Sigmoid colon (tissue), 7 donors: ENCODE data around the gene TTN. TPM values are rescaled to one million over a fixed set of nuclear protein-coding genes. Genes with fewer than 3 reads are reported as not detected.

Source experiments
- DNase-seq: peaks from one replicate; pipeline ENCODE4 v3.0.0-alpha.2; 2019
- H3K27ac ChIP-seq, 4 donors: fragments of 200-600 bp; sonication (generic); one replicate each; pipeline ENCODE4 v1.5.1; 2016 to 2019; ENCODE audit warnings: mild to moderate bottlenecking in 1 of 4
- H3K27me3 ChIP-seq, 3 donors: fragments of 200-600 bp; sonication (generic); one replicate each; pipeline ENCODE4 v1.5.1; 2019; ENCODE audit warnings: mild to moderate bottlenecking in 1 of 3
- H3K36me3 ChIP-seq, 4 donors: fragments of 200-600 bp; sonication (generic); one replicate each; pipeline ENCODE4 v1.5.1; 2016 to 2019
- H3K4me1 ChIP-seq, 4 donors: fragments of 200-600 bp; sonication (generic); one replicate each; pipeline ENCODE4 v1.5.1; 2017 to 2019
- H3K4me3 ChIP-seq, 4 donors: fragments of 200-600 bp; sonication (generic); one replicate each; pipeline ENCODE4 v1.5.1; 2017 to 2019; ENCODE audit warnings: mild to moderate bottlenecking in 2 of 4, moderate library complexity in 1 of 4
- H3K9me3 ChIP-seq, 4 donors: fragments of 200-600 bp in 3 of 4; sonication (generic) in 3 of 4; one replicate each; pipeline versions ENCODE4 v1.5.1 to v1.6.1; 2013 to 2019
- CTCF ChIP-seq, 4 experiments: fragments of 450-650 bp in 3 of 4; fragments of 200-600 bp in 1 of 4; IDR thresholded peaks; one replicate each; pipeline ENCODE4 v1.5.1; 2016 to 2019; ENCODE audit warnings: antibody characterized with exemption in 4 of 4, mild to moderate bottlenecking in 3 of 4, moderate library complexity in 2 of 4
- EP300 ChIP-seq, 4 donors: sonication (generic); formaldehyde crosslinking; IDR thresholded peaks; one replicate each; pipeline ENCODE4 v1.6.1; 2017; ENCODE audit warnings: antibody characterized with exemption in 4 of 4
- POLR2A ChIP-seq, 2 donors: fragments of 450-650 bp; IDR thresholded peaks; one replicate each; pipeline ENCODE4 v1.6.1; 2016; ENCODE audit warnings: antibody characterized with exemption in 2 of 2, mild to moderate bottlenecking in 2 of 2, moderate library complexity in 2 of 2
- POLR2AphosphoS5 ChIP-seq, 4 donors: sonication (generic); formaldehyde crosslinking; IDR thresholded peaks; one replicate each; pipeline ENCODE4 v1.6.1; 2017; ENCODE audit warnings: antibody characterized with exemption in 4 of 4
- WGBS, 2 donors: extraction: QIAGEN DNeasy Blood & Tissue Kit; methylation state at CpG; one replicate each; pipeline ENCODE4 v1.1.7; 2013; 5-methylcytosine and 5-hydroxymethylcytosine counted together
- intact Hi-C: fragments of 100-400 bp; cut with DNase I; formaldehyde crosslinking; loops from one replicate; pipeline ENCODE4 v1.15.1; 2023
- polyA plus RNA-seq, 3 donors: library from polyadenylated mRNA; stranded (reverse); fragments of 200-250 nt; gene quantifications; one replicate each; pipeline ENCODE4 v1.2.3, GENCODE V29; 2013
- total RNA-seq, 4 donors: library from RNA; depleted of rRNA; stranded (reverse); fragments of >200 nt; gene quantifications; one replicate each; pipeline ENCODE4 v1.1.0, GENCODE V29; 2016
- donor health status: healthy with polysubstance abuse.
- donor health status: Bipolar disorder and iron deficiency.
- donor health status: healthy.

The TTN gene
- total and polyA plus RNA-seq, 7 donors = under 0.01 to 20.2 (median 6.7) TPM

- H3K4me1 ChIP-seq = no peaks in the 10 kb centered on the region
- DNase-seq = no peak
- no peaks in the 10 kb centered on the region for H3K36me3 ChIP-seq
- no peaks in the 10 kb centered on the region for H3K27me3 ChIP-seq
- H3K27ac ChIP-seq = no peak overlapping the region
- TF ChIP-seq POLR2AphosphoS5 (IDR thresholded peaks at IDR 0.05) (no peak), EP300 (IDR thresholded peaks at IDR 0.05) (no peak), CTCF (IDR thresholded peaks at IDR 0.05) (no peak), POLR2A (IDR thresholded peaks at IDR 0.05) (no peak)
- WGBS, 2 donors = 21 to 29% methylated on average over 4 of the region's 4 CpGs
- no peaks in the 10 kb centered on the region for H3K9me3 ChIP-seq
- intact Hi-C loops = no loop called here
- no peak overlapping the region for H3K4me3 ChIP-seq
Observed at GRCh38 chr2:178819992-178820391, 12.8 kb upstream of the TTN start.

GRCh38 chr2:178819147-178819875 is 12.1 kb upstream of the TTN start:
- no peaks in the 10 kb centered on the region for H3K9me3 ChIP-seq
- no peak for DNase-seq
- 86% methylated on average over 1 of the region's 1 CpG for WGBS, 2 donors

GRCh38 chr2:178811901-178812300 is 4.7 kb upstream of the TTN start:
- Histone ChIP-seq H3K27ac (no peak overlapping the region), H3K27me3 (no peaks in the 10 kb centered on the region), H3K9me3 (no peaks in the 10 kb centered on the region), H3K4me1 (no peaks in the 10 kb centered on the region), H3K36me3 (no peaks in the 10 kb centered on the region), H3K4me3 (no peak overlapping the region)
- 82 to 89% methylated on average over 2 of the region's 2 CpGs for WGBS, 2 donors
- TF ChIP-seq POLR2A (IDR thresholded peaks at IDR 0.05) = no peak
- TF ChIP-seq CTCF (IDR thresholded peaks at IDR 0.05) = no peak
- no peak for TF ChIP-seq POLR2AphosphoS5 (IDR thresholded peaks at IDR 0.05)
- TF ChIP-seq EP300 (IDR thresholded peaks at IDR 0.05) = no peak
- intact Hi-C loops = no loop called here
- no peak for DNase-seq

More at GRCh38 chr2:178819147-178819875, 12.1 kb upstream of the TTN start:
- no peak overlapping the region for H3K27ac ChIP-seq
- H3K36me3 ChIP-seq = no peaks in the 10 kb centered on the region
- no peak overlapping the region for H3K4me3 ChIP-seq
- H3K27me3 ChIP-seq = no peaks in the 10 kb centered on the region
- no peak for TF ChIP-seq CTCF (IDR thresholded peaks at IDR 0.05)
- no peaks in the 10 kb centered on the region for H3K4me1 ChIP-seq
- intact Hi-C loops = no loop called here

- H3K27ac ChIP-seq = no peak overlapping the region
- WGBS, 2 donors = 71 to 89% methylated on average over 2 of the region's 2 CpGs
- no peaks in the 10 kb centered on the region for H3K36me3 ChIP-seq
- H3K4me3 ChIP-seq = no peak overlapping the region
- DNase-seq = no peak
- H3K27me3 ChIP-seq = no peaks in the 10 kb centered on the region
- intact Hi-C loops = no loop called here
- H3K4me1 ChIP-seq = no peaks in the 10 kb centered on the region
- no peak for TF ChIP-seq CTCF (IDR thresholded peaks at IDR 0.05)
- TF ChIP-seq POLR2A (IDR thresholded peaks at IDR 0.05) = no peak
- TF ChIP-seq POLR2AphosphoS5 (IDR thresholded peaks at IDR 0.05) = no peak
- no peak for TF ChIP-seq EP300 (IDR thresholded peaks at IDR 0.05)
- H3K9me3 ChIP-seq = no peaks in the 10 kb centered on the region
Observed at GRCh38 chr2:178811045-178811444, 3.8 kb upstream of the TTN start.

GRCh38 chr2:178810422-178810821 is 3.2 kb upstream of the TTN start:
- intact Hi-C loops = no loop called here
- H3K27ac ChIP-seq = no peak overlapping the region
- no peaks in the 10 kb centered on the region for H3K36me3 ChIP-seq
- DNase-seq = no peak
- H3K4me3 ChIP-seq = no peak overlapping the region
- no peak for TF ChIP-seq EP300 (IDR thresholded peaks at IDR 0.05)
- no peak for TF ChIP-seq POLR2A (IDR thresholded peaks at IDR 0.05)
- no peak for TF ChIP-seq POLR2AphosphoS5 (IDR thresholded peaks at IDR 0.05)
- TF ChIP-seq CTCF (IDR thresholded peaks at IDR 0.05) = no peak
- H3K27me3 ChIP-seq = no peaks in the 10 kb centered on the region
- H3K4me1 ChIP-seq = no peaks in the 10 kb centered on the region
- H3K9me3 ChIP-seq = no peaks in the 10 kb centered on the region
- WGBS, 2 donors = 83 to 91% methylated on average over 5 of the region's 5 CpGs
